LNCaP clone FGC (cell line): ENCODE measurements around the gene QKI.

Experiments used
- DNase-seq: peaks from one replicate; pipeline ENCODE4 v3.0.0-alpha.2; 2011; ENCODE audit warnings: low read depth
- H3K4me3 ChIP-seq: 2 replicates; pipeline ENCODE4 v1.5.1; 2011; ENCODE audit warnings: mild to moderate bottlenecking, low read depth, low read length, control low read depth
- TF ChIP-seq, protein P1 (sequence below): IDR thresholded peaks from 2 replicates; pipeline ENCODE4 v1.5.1; 2012; ENCODE audit warnings: mild to moderate bottlenecking; ENCODE audit not compliant: control insufficient read depth, insufficient read depth; ENCODE audit errors: extremely low read depth

The QKI gene

DNA sequence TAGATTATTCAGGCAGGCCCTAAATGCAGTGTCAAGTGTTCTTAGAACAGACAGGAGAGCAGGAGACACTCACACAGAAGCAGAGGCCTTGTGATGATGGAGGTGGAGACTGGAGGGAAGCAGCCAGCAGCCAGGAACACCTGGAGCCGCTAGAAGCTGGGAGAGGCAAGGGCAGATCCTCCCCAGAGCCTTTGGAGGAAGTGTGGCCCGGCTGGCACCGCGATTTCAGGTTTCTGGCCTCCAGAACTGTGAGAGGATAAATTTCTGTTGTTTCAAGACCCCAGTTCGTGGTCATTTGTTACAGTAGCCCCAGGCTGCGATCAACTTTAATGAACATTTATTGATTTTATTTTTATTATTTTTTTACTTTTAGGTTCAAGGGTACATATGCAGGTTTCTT is 203.0 kb downstream of the QKI start:
- TF ChIP-seq, protein P1, sequence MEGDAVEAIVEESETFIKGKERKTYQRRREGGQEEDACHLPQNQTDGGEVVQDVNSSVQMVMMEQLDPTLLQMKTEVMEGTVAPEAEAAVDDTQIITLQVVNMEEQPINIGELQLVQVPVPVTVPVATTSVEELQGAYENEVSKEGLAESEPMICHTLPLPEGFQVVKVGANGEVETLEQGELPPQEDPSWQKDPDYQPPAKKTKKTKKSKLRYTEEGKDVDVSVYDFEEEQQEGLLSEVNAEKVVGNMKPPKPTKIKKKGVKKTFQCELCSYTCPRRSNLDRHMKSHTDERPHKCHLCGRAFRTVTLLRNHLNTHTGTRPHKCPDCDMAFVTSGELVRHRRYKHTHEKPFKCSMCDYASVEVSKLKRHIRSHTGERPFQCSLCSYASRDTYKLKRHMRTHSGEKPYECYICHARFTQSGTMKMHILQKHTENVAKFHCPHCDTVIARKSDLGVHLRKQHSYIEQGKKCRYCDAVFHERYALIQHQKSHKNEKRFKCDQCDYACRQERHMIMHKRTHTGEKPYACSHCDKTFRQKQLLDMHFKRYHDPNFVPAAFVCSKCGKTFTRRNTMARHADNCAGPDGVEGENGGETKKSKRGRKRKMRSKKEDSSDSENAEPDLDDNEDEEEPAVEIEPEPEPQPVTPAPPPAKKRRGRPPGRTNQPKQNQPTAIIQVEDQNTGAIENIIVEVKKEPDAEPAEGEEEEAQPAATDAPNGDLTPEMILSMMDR: no peak
- H3K4me3 ChIP-seq: no peak overlapping the region
- DNase-seq: no peak

DNA sequence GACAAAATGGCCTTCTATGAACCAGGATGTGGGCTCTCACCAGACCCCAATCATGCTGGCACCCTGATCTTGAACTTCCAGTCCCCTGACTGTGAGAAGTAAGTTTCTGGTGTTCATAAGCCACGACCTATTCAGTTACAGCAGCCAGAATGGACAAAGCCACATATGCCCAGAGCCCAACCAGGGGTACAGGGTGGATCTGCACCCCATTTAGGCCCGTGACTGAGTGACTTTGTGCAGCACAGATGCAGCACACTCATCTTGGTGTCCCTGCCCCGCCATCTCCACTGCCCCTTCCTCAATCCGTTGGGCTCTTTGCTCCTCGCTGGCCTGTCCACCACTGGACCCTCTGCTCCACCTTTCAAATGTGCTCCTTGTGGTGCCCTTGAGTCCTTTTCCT is 205.6 kb downstream of the QKI start:
- TF ChIP-seq, protein P1: no peak
- DNase-seq: no peak
- H3K4me3 ChIP-seq: no peak overlapping the region

DNA sequence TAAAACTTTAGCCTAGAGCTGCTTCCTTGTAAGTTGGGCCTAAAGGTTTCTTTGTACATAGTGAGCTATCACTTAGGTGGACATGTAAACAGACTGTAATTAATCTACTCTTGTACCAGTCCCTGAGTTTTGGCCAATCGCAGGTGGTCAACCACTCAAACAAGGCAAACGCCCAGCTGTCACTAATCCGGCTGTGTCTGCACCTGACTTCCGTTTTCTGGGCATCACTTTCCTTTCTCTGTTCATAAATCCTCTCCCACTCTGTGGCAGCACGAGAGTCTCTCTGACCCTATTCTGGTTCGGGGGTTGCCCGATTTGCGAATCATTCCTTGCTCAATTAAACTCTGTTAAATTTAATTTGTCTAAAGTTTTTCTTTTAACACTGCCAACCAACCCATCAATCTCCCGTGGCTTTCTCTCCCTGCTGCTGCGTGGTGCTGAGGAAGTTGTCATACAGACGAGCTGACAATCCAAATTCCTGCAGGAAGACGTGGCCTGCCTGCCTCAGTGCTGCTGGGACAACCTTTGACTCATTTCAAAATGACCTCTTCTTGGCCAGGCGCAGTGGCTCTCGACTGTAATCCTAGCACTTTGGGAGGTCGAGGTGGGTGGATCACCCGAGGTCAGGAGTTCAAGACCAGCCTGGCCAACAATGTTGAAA is 206.3 kb downstream of the QKI start:
- TF ChIP-seq, protein P1: no peak

DNA sequence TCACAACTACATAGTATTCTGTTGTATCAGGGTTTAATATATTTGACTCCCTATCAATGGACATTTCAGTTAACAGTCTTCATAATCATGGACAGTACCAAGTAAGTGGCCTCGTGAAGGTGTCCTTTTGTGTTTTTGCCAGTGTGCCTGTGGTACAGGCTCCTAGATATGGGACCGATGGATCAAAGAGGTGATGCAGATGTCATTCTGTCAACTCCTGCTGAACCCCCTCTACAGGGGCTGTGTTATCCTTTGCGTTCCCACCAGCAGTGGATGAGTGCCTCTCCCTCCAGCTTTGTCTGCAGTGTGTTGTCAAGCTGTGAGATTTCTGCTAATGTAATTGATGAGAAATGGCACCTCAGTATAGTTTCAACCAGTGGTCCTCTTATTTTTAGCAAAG is 210.7 kb downstream of the QKI start:
- TF ChIP-seq, protein P1: no peak
- DNase-seq: no peak
- no peak overlapping the region for H3K4me3 ChIP-seq

More for the DNA sequence above, 206.3 kb downstream of the QKI start:
- DNase-seq: no peak
- H3K4me3 ChIP-seq: no peak overlapping the region

DNA sequence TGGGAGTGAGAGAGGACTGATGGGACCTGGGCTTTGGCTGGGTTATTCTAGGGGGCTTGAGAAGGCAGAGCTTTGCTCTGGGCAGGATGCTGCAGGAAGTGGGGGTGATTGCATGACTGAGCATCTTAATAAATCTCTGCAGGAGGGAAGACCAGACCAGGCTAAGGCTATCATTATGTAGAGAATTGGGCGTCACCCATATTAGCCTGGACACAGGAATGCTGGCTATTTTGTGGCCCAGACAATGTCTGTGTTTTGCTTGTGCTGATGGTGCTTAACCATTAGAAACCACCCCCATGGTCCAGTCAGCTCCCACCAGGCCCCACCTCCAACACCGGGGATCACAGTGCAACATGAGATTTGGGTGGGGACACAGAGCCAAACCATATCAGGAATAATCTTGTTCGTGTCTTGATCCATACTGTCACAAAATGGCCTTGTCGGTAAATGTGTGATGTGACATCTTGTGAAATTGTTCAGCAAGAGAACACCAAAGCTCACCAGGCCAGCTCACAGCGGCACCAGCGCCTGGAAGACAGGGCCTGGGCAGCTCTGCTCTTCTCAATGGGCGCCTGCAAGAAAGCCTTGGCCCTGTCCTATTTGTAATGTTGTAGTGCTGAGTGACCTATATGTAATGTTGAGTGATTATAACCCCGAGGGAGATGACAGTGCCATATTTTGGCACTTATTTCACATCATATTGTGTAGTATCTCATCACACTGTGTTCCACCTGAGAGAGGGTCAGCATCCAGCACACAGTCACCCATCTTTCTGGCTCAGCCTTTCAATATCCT is 211.8 kb downstream of the QKI start:
- TF ChIP-seq, protein P1: no peak
- H3K4me3 ChIP-seq: no peak overlapping the region
- no peak for DNase-seq

DNA sequence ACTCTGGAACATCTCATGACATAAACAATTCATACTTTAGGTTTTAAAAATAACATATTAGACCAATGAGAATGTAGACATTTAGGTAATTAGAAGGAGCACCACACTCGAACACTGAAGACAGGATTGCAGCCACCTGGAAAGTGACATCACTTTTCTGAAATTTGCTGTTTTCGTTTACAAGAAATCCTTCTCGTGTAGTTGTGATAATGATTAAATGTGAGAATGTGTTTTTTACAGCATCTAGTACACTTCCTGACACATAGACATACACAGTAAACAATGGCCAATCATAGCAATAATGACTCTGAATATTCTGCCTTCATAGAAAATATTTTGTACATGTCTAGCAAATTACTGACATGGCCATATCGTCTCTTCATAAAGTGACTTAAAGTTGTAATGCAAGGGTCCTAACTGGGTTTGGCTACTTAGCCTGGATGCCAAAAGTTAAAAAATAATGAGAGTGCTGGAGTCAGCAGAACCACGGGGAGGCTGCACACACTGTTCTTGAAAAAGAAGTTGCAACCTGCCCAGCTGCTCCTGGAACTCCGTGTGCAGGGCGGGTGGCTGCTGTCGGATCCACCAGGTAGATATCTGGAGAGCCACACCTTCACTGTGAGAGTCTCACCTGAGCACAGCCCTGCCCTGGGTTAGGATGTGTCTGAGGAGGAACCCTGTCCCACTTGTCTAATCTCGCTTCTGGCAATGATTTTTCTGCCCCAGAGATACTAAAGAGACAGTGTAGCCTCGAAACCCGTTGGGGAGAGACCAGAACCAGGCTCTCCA is 212.9 kb downstream of the QKI start:
- H3K4me3 ChIP-seq: no peak overlapping the region
- DNase-seq: no peak
- TF ChIP-seq, protein P1: no peak
